ENCODE results near the gene CENPT. TPM values are rescaled to one million over a fixed set of nuclear protein-coding genes. Genes with fewer than 3 reads are reported as not detected.

The CENPT gene
- total RNA-seq, 1 donor from 2014 or later: 83.5 TPM

GRCh38 chr16:67873435-67874370, 26.2 kb upstream of the CENPT start:
- H3K27ac Mint-ChIP-seq (ENCODE audit: unreplicated experiment): peak overlapping the region; percentile 94
- H3K4me3 Mint-ChIP-seq: peak overlapping the region; percentile 95
- peaks cover 28% of the 10 kb centered on the region for H3K4me1 Mint-ChIP-seq
- H3K36me3 Mint-ChIP-seq (ENCODE audit: low read depth): peaks cover 9% of the 10 kb centered on the region
- DNase-seq (ENCODE audit: low read depth, low spot score): peak; percentile 17
- H3K9me3 Mint-ChIP-seq: no peaks in the 10 kb centered on the region
- no peak for TF ChIP-seq CTCF (conservative IDR thresholded peaks at IDR 0.05)
- H3K27me3 Mint-ChIP-seq (ENCODE audit: low read depth): no peaks in the 10 kb centered on the region

GRCh38 chr16:67872631-67873434, 25.3 kb upstream of the CENPT start, which contains the start of gene EDC4:
TSS of gene EDC4 (plus strand) at chr16:67873052. CDS start at chr16:67873262, 210 bp downstream.
- Mint-ChIP-seq H3K4me3 (peak within 1 kb of the TSS; percentile 95), H3K9me3 (no peaks in the 10 kb centered on the region), H3K36me3 (ENCODE audit: low read depth) (peaks cover 8% of the 10 kb centered on the region), H3K27ac (ENCODE audit: unreplicated experiment) (peak within 1 kb of the TSS; percentile 94), H3K27me3 (ENCODE audit: low read depth) (no peaks in the 10 kb centered on the region), H3K4me1 (peaks cover 28% of the 10 kb centered on the region)
- no peak for TF ChIP-seq CTCF (conservative IDR thresholded peaks at IDR 0.05)
- peak; percentile 71 for DNase-seq (ENCODE audit: low read depth, low spot score)

- no peaks in the 10 kb centered on the region for H3K9me3 Mint-ChIP-seq
- peak overlapping the region; percentile 95 for H3K4me3 Mint-ChIP-seq
- H3K36me3 Mint-ChIP-seq (ENCODE audit: low read depth): peaks cover 7% of the 10 kb centered on the region
- TF ChIP-seq CTCF (conservative IDR thresholded peaks at IDR 0.05): no peak
- DNase-seq (ENCODE audit: low read depth, low spot score): no peak
- H3K27me3 Mint-ChIP-seq (ENCODE audit: low read depth): no peaks in the 10 kb centered on the region
- peak overlapping the region; percentile 35 for H3K27ac Mint-ChIP-seq (ENCODE audit: unreplicated experiment)
- H3K4me1 Mint-ChIP-seq: peaks cover 28% of the 10 kb centered on the region
Measured at GRCh38 chr16:67872131-67872630, 24.7 kb upstream of the CENPT start.

- no peak for DNase-seq (ENCODE audit: low read depth, low spot score)
- peak overlapping the region; percentile 95 for H3K4me3 Mint-ChIP-seq
- no peak for TF ChIP-seq CTCF (conservative IDR thresholded peaks at IDR 0.05)
- peaks cover 10% of the 10 kb centered on the region for H3K36me3 Mint-ChIP-seq (ENCODE audit: low read depth)
- H3K4me1 Mint-ChIP-seq: peaks cover 28% of the 10 kb centered on the region
- no peaks in the 10 kb centered on the region for H3K9me3 Mint-ChIP-seq
- H3K27me3 Mint-ChIP-seq (ENCODE audit: low read depth): no peaks in the 10 kb centered on the region
- H3K27ac Mint-ChIP-seq (ENCODE audit: unreplicated experiment): no peak overlapping the region
Measured at GRCh38 chr16:67871256-67871655, 23.8 kb upstream of the CENPT start.

DNA sequence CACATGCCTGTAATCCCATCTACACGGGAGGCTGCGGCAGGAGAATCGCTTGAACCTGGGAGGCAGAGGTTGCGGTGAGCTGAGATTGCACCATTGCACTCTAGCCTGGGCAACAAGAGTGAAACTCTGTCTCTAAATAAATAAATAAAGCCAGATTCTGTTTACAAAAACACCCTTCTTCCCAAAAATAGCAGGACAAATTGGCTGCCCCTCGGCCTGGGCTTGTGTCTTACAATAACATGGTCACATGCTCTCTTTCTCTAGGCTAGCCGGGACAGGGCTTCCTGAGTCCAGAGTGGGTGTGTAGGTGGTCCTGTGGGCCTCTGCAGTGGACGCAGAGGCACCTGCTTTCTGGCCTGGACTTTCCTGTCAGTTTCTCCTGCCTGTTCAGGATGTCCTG, 22.2 kb upstream of the CENPT start:
- Mint-ChIP-seq H3K4me1 (peaks cover 20% of the 10 kb centered on the region), H3K27me3 (ENCODE audit: low read depth) (no peaks in the 10 kb centered on the region), H3K4me3 (no peak overlapping the region), H3K9me3 (no peaks in the 10 kb centered on the region), H3K36me3 (ENCODE audit: low read depth) (peaks cover 11% of the 10 kb centered on the region), H3K27ac (ENCODE audit: unreplicated experiment) (no peak overlapping the region)
- no peak for TF ChIP-seq CTCF (conservative IDR thresholded peaks at IDR 0.05)
- no peak for DNase-seq (ENCODE audit: low read depth, low spot score)

All from neural crest cell (in vitro differentiated cells).